Measurements from ENCODE around the gene SLC17A3. TPM values are rescaled to one million over a fixed set of nuclear protein-coding genes. Genes with fewer than 3 reads are reported as not detected.

SLC17A3 gene
- total RNA-seq, 1 donor from 2014 or later, result 1.2 TPM

DNA sequence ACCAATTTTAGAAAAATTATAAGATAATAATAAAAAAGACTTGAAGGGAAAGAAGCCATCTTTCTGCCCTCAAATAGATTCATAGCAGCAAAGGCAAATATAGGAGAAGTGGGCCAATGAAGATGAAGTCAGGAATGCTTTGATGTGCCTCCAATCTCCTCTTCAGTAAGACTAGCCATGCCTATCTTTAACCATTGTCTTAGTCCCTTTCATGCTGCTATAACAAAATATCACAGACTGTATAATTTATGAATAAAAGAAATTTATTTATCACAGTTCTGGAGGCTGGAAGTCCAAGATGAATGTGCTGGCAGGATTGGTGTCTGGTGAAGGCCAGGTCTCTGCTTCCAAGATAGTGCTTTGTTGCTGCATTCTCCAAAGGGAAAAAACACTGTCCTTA is 18.8 kb upstream of the SLC17A3 start:
- intact Hi-C loops (cut with micrococcal nuclease), result no loop called here

DNA sequence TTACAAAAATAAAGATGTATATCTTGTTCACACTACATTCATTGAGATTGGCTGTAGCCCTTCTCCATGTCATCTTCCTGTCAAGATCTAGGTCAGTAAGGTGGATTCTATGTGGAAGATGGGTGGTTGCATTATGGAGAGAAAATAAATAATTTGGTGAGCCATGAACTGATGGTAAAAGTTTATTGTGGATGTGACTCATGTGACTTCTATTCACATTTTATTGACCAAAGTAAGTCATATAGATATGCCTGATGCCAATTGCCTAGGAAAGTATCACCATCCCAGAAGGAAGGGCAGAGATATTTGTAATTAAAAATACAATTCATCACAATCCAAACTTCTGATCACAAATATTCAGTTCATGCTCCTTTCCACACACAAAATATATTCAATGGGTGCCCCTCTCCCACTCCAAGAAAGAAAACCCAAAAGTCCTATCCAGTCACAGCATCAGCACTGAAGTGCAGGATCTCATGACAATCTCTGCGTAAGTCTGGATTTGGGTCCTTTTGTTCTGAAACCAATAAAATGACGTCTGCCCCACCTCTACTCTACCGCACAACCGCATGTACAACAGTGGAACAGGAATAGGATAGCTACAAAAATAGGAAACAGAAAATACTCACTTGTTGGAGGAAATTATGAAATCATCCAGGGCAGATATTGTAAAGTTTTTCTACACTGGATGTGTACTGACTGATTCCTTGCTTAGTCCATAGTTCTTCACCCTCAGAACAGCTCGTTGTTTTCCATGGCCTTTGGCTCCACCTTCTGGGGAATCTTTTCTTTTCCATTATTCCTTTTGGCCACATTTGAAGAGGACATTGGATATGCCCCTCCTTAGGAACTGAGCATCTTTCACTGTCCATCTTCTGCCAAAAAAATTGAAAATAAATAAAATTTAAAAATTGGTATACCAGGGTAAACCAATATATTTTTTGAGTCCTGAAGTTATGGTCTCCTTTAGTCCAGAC is 16.1 kb upstream of the SLC17A3 start:
- intact Hi-C loops (cut with micrococcal nuclease), result loop anchor here (1.0 kb wide), 1 partner anchor 170 kb away; no protein-coding TSS in a partner anchor

- intact Hi-C loops (cut with micrococcal nuclease), result no loop called here
Observed at GRCh38 chr6:25888626-25889025, 14.6 kb upstream of the SLC17A3 start.

GRCh38 chr6:25886066-25886465 is 12.0 kb upstream of the SLC17A3 start:
- intact Hi-C loops (cut with micrococcal nuclease), result no loop called here

GRCh38 chr6:25883991-25884390 is 9.9 kb upstream of the SLC17A3 start:
- intact Hi-C loops (cut with micrococcal nuclease), result no loop called here

DNA sequence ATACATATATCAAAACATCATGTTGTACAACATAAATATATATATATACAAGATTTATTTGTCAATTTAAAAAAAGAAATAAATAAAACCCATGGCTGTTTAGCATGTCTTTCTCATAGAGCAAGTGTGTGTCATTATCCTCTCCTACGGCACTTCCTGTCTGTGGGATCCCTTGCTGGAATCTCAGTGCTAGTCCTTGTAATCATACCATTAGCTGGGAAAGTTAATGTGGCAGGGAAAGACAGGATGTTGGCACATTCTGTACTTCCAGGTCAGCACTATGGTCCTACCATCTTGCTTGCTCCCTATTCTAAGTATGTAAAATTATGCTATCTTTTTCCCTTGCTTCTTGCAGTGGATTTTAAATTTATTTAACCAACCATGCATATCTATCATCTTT is 9.5 kb upstream of the SLC17A3 start:
- intact Hi-C loops (cut with micrococcal nuclease), result no loop called here

- intact Hi-C loops (cut with micrococcal nuclease), result loop anchor here (1.0 kb wide), 1 partner anchor 94 kb away; no protein-coding TSS in a partner anchor
Observed at GRCh38 chr6:25882051-25882496, 8.0 kb upstream of the SLC17A3 start.

DNA sequence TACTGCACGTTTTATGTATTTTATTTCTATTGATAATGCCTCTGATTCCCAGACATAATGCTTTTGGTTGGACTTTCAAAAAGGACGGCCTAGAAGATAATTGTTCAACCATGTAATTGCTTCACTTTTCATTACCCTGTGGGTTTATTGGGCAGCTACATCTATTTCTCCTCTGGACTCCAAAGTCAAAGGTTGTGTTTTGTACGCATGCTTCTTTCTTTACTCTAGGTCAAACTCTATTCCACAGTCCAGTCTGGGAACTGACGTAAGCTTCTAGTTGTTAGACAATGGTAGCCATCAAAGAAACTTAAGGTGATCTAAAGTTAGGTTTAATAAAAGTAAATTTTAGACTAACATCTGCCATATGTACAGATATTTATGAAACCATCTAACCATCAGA is 6.6 kb upstream of the SLC17A3 start:
- intact Hi-C loops (cut with micrococcal nuclease), result no loop called here

DNA sequence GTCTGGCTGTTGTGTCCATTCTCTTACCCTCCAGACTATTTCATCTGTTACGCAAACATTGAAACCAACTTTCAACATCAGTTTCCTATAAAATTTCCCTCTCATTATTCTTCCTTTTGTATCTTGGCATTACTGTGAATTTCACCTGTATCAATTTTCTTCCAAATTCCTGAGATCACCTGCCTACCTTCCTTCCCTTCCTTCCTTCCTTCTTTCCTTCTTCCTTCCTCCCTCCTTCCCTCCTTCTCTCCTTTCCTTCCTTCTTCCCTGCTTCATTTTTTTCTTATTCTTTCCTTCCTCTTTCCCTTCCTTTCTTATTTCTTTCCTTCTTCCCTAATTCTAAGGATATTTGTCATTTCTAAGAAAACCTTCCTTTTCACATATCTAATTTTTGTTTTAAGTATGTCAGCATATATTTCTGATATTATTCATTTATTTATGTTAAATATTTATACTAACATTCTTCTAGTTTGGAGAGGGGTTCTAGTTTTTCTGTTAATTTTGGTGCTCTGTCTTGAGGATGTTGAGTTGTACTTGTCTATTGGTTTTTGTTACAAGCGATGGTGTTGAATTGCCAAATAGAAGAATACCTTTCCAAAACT is 4.8 kb upstream of the SLC17A3 start:
- intact Hi-C loops (cut with micrococcal nuclease), result no loop called here

DNA sequence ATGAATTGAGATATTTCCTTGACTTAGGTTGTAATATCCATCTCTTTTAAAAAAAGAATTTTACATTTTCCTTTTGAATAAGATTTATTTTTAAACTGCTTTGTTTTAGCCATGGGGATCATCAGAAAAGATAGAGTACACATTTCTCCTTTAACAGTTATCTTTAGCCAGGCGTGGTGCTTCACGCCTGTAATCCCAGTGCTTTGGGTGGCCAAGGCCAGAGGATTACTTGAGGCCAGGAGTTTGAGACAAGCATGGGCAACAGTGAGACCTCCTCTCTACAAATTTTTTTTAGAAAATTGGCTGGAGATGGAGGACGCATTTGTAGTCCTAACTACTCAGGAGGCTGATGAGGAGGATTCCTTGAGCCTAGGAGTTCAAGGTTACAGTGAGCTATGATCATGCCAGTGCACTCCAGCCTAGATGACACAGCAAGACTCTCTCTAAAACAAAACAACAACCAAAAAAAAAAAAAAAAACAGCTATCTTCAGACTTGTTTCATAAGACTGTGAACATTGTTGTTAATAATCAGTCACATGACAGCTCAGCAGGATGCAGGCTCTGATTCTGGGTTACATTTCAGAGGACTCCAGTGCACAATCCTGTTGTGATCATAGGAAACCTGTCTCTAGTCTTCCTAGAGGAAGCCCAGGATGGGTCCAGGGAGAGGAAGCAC is 2.0 kb upstream of the SLC17A3 start:
- intact Hi-C loops (cut with micrococcal nuclease), result no loop called here

- intact Hi-C loops (cut with micrococcal nuclease), result no loop called here
Observed at GRCh38 chr6:25875563-25875905, 1.5 kb upstream of the SLC17A3 start.

- intact Hi-C loops (cut with micrococcal nuclease), result loop anchor here (1.0 kb wide), 1 partner anchor 9 kb away; no protein-coding TSS in a partner anchor
Observed at GRCh38 chr6:25874822-25875562, 949 bp upstream of the SLC17A3 start.

DNA sequence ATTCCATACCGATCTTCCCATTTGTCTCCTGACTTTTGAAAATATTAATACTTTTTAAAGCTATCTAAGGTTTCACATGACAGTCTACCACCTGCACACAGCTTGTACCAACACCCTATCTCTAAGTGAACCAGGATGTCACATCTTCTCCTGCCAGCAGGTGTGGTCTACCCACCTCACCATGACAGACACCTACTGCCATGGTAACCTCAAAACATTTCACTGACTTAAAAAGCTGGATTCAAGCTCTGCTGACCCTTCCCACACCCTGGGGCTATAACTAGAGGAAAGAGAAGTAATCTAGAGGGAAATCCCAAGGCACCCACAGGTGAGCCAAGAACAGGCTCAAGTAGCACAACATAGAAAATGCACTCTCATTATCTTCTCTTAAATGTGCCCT is 1.2 kb downstream of the SLC17A3 start:
- intact Hi-C loops (cut with micrococcal nuclease), result no loop called here

DNA sequence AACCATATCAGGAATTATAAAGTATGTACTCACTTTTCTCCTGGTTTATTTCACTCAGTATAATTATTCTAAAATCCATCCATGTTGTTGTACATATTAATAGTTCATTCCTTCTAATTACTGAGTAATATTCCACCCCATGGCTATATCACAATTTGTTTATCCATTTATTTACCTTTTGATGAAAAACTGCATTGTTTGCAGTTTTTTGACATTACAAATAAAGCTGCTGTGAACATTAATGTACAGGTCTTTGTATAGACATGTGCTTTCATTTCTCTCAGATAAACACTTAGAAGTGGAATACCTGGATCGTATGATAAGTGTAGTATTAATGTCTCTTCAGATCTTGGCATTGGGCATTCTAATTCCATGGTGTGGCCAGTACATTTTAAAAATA is 4.2 kb downstream of the SLC17A3 start:
- intact Hi-C loops (cut with micrococcal nuclease), result loop anchor here (10.0 kb wide), 1 partner anchor 75 kb away; no protein-coding TSS in a partner anchor

GRCh38 chr6:25868436-25869183 is 5.4 kb downstream of the SLC17A3 start:
- intact Hi-C loops (cut with micrococcal nuclease), result loop anchor here (10.0 kb wide), 1 partner anchor 76 kb away; no protein-coding TSS in a partner anchor

GRCh38 chr6:25866011-25866410 is 8.0 kb downstream of the SLC17A3 start:
- intact Hi-C loops (cut with micrococcal nuclease), result loop anchor here (1.0 to 10.0 kb wide), 2 partner anchors 8 to 79 kb away; partner anchors contain the start of gene SLC17A3

DNA sequence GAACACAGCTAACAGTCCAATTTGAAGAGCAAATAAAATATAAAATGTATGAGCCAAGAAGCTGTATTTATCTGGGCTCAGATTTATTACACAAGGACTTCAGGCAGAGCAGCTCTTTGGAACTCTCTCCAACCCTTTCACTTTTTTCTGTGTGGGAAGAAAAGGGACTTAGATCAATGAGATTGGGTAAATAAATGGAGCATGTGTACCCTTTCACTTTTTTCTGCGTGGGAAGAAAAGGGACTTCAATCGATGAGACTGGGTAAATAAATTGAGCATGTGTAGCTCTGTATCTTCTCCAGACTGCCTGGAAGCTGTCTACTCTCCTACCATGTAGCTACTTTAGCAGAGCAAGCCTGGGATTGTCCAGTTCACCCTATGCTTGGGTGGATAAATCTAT is 10.7 kb downstream of the SLC17A3 start:
- intact Hi-C loops (cut with micrococcal nuclease), result loop anchor here (10.0 kb wide), 1 partner anchor 81 kb away; no protein-coding TSS in a partner anchor

- intact Hi-C loops (cut with micrococcal nuclease), result loop anchor here (10.0 kb wide), 1 partner anchor 83 kb away; no protein-coding TSS in a partner anchor
Observed at GRCh38 chr6:25862199-25862598, 11.8 kb downstream of the SLC17A3 start.

- intact Hi-C loops (cut with micrococcal nuclease), result no loop called here
Observed at GRCh38 chr6:25852756-25853155, 21.3 kb downstream of the SLC17A3 start.

DNA sequence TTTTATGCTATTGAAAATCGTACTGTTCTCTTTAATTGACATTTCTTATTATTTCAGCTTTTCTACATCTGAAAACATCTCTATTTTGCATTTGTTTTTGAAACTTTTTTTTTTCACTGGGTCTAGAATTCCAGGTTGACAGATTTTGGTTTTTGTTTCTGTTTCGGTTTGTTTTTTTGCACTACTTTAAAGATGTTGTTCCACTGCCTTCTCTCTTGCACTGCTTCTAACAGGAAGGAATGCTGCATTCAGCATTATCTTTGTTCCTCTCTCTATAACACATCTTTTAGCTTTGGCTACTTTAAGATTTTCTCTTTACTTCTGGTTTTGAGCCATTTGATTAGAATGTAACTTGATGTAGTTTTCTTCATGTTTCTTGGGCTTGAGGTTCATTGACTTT is 22.1 kb downstream of the SLC17A3 start:
- intact Hi-C loops (cut with micrococcal nuclease), result no loop called here
